Measurements from ENCODE around the gene HNRNPUL1. TPM values are rescaled to one million over a fixed set of nuclear protein-coding genes. Genes with fewer than 3 reads are reported as not detected.

The HNRNPUL1 gene
- total RNA-seq, 2 experiments from 2014 or later = 367 to 388 TPM

DNA sequence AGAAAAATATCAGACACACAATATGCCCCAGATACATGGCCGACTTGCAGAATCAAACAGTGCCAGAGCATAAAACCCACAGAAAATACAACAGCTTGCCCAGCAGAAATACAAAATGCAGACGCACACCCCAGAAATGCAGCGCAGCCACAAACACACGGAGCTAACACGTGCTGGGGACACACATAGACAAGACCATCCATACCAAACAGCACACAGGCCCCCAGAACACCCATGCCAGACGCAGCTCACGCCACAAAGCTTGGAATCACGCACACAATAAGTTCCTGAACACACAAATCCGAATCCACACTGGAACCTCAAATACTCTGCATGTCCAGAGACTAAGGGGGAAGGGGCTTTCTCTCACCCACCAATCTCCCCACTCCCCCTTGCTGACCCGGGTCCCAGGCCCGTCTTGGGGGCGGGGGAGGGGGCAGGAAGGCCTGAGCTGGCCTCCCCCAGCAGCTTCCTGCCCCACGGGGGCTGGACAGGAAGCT lies 63.0 kb downstream of the HNRNPUL1 start:
- Mint-ChIP-seq H3K9me3 (no peaks in the 10 kb centered on the region), H3K27me3 (no peaks in the 10 kb centered on the region), H3K36me3 (ENCODE audit: low read depth) (peaks cover 71% of the 10 kb centered on the region), H3K4me1 (ENCODE audit: low read depth) (peaks cover 71% of the 10 kb centered on the region), H3K27ac (peak overlapping the region; percentile 97), H3K4me3 (peak overlapping the region; percentile 82)
- Histone ChIP-seq H3K27me3 (ENCODE audit: control insufficient read depth in 1 of 2, insufficient read depth in 2 of 2, low read length in 2 of 2) (no peaks in the 10 kb centered on the region), H3K9me3 (ENCODE audit: control insufficient read depth in 1 of 2, insufficient read depth in 1 of 2, low read length in 2 of 2) (no peaks in the 10 kb centered on the region), H3K4me3 (ENCODE audit: low read length) (peak overlapping the region; percentile 44), H3K4me1 (ENCODE audit: insufficient read depth, low read length) (peaks cover 94% of the 10 kb centered on the region), H3K36me3 (ENCODE audit: insufficient read depth, low read length) (peaks cover 58% of the 10 kb centered on the region), H3K27ac (ENCODE audit: low read depth in 1 of 2, low read length in 2 of 2) (peak overlapping the region; percentile 74 to 89)
- ATAC-seq (ENCODE audit: poor library complexity) (no peak), DNase-seq (peak in 3 of 14 experiments; percentile 39 to 75 (median 65))
- intact Hi-C loops (cut with DNase I, micrococcal nuclease) = loop anchor here (2.0 to 5.0 kb wide), 4 partner anchors 16 to 35 kb away; partner anchors contain the start of genes B9D2 (in 1 of the 2) and CCDC97 (in 1 of the 2)
- CTCF ChIA-PET = interaction anchor here (1.0 to 4.2 kb wide), 5 partner anchors 17 to 64 kb away, joined by 4 to 30 read pairs (median 9); partner anchors contain the start of genes CCDC97, HNRNPUL1 and TGFB1
- POLR2A ChIA-PET = interaction anchor here (0.8 to 5.6 kb wide), 13 partner anchors 10 to 577 kb away, joined by 3 to 106 read pairs (median 4); partner anchors contain the start of genes ACTMAP, B9D2, CCDC97 and HNRNPUL1
- TF ChIP-seq, protein P1, sequence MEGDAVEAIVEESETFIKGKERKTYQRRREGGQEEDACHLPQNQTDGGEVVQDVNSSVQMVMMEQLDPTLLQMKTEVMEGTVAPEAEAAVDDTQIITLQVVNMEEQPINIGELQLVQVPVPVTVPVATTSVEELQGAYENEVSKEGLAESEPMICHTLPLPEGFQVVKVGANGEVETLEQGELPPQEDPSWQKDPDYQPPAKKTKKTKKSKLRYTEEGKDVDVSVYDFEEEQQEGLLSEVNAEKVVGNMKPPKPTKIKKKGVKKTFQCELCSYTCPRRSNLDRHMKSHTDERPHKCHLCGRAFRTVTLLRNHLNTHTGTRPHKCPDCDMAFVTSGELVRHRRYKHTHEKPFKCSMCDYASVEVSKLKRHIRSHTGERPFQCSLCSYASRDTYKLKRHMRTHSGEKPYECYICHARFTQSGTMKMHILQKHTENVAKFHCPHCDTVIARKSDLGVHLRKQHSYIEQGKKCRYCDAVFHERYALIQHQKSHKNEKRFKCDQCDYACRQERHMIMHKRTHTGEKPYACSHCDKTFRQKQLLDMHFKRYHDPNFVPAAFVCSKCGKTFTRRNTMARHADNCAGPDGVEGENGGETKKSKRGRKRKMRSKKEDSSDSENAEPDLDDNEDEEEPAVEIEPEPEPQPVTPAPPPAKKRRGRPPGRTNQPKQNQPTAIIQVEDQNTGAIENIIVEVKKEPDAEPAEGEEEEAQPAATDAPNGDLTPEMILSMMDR (IDR thresholded peaks at IDR 0.05) = no peak

DNA sequence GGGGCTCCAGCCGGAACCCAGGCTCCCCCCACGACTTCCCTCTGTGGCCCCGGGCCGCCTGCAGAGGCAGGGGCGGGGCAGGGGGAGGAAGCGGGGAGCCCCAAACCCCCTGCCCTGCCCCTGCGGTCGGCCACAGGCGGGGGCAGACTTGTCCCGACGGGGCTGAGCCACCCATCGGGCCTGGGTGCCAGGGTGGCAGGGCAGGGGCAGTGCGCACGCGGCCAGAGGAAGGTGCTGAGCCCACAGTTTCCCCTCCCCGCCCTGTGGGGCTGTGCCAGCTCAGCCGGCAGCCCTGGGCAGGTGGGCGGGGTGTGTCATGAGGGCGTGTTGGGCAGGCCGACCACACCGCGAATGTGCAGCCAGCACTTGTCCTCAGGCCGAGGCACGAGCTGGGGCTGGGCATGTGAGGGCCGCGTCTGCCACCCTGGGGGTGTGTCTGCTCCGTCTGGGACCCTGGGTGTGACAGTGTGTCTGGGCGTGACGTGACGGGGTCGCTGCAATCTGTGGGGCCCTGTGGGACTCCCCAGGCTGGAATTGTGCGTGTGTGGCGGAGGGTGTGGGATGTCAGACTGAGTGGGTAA lies 63.5 kb downstream of the HNRNPUL1 start:
- Histone ChIP-seq H3K27ac (ENCODE audit: low read depth in 1 of 2, low read length in 2 of 2) (peak overlapping the region; percentile 74 to 89), H3K36me3 (ENCODE audit: insufficient read depth, low read length) (peaks cover 58% of the 10 kb centered on the region), H3K4me1 (ENCODE audit: insufficient read depth, low read length) (peaks cover 99% of the 10 kb centered on the region), H3K9me3 (ENCODE audit: control insufficient read depth in 1 of 2, insufficient read depth in 1 of 2, low read length in 2 of 2) (no peaks in the 10 kb centered on the region), H3K4me3 (ENCODE audit: low read length) (peak overlapping the region; percentile 44), H3K27me3 (ENCODE audit: control insufficient read depth in 1 of 2, insufficient read depth in 2 of 2, low read length in 2 of 2) (no peaks in the 10 kb centered on the region)
- peak overlapping the region; percentile 82 for H3K4me3 Mint-ChIP-seq
- ATAC-seq (ENCODE audit: poor library complexity) = peak; percentile 65
- peak overlapping the region; percentile 97 for H3K27ac Mint-ChIP-seq
- CTCF ChIA-PET = interaction anchor here (1.0 to 4.2 kb wide), 7 partner anchors 14 to 65 kb away, joined by 3 to 30 read pairs (median 4); partner anchors contain the start of genes CCDC97, HNRNPUL1 and TGFB1
- intact Hi-C loops (cut with DNase I, micrococcal nuclease) = loop anchor here (1.0 to 5.0 kb wide), 6 partner anchors 17 to 65 kb away; partner anchors contain the start of genes B9D2 (in 1 of the 2), CCDC97 (in 1 of the 2) and TGFB1 (in 1 of the 2)
- no peaks in the 10 kb centered on the region for H3K27me3 Mint-ChIP-seq
- H3K9me3 Mint-ChIP-seq = no peaks in the 10 kb centered on the region
- H3K36me3 Mint-ChIP-seq (ENCODE audit: low read depth) = peaks cover 72% of the 10 kb centered on the region
- peaks cover 75% of the 10 kb centered on the region for H3K4me1 Mint-ChIP-seq (ENCODE audit: low read depth)
- DNase-seq = peak; percentile 47 to 97 (median 76)
- TF ChIP-seq, protein P1 (IDR thresholded peaks at IDR 0.05) = no peak
- POLR2A ChIA-PET = interaction anchor here (0.8 to 5.6 kb wide), 13 partner anchors 10 to 577 kb away, joined by 3 to 106 read pairs (median 4); partner anchors contain the start of genes ACTMAP, B9D2, CCDC97 and HNRNPUL1

DNA sequence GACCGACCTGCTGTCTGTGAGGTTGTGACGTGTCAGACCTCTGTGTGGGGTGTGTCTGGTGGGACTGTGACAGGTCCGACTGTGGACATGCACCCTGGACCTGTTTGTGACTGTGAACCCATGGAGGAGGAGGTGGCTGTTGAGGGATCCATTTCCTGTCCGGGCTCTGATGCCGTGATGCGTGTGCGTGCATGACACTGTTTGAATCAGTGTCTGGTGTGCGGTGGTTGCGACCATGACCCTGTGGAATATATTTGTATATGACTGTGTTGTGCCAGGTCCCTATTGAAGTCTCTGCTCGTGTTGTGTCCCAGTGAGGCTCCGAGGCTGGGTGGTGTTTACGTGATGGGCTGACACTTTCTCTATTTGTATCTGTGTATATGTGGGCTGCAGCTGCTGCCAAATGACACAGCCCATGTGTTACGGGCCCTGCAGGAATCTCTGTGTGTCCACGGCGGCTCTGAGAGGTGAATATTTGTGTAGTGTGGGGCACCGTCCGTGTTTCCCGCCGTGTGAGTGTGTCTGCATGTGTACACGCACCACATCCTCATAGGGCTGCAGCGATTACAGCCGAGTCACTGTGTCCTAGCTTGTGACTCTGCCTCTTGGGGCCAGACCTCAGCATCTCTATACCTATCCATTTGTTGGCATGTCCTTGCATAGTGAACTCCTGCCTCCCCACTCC lies 64.1 kb downstream of the HNRNPUL1 start:
- no peaks in the 10 kb centered on the region for H3K9me3 ChIP-seq (ENCODE audit: control insufficient read depth in 1 of 2, insufficient read depth in 1 of 2, low read length in 2 of 2)
- H3K36me3 ChIP-seq (ENCODE audit: insufficient read depth, low read length) = peaks cover 55% of the 10 kb centered on the region
- H3K27me3 Mint-ChIP-seq = no peaks in the 10 kb centered on the region
- no peaks in the 10 kb centered on the region for H3K9me3 Mint-ChIP-seq
- DNase-seq (peak in 4 of 14 experiments; percentile 30 to 53 (median 42)), ATAC-seq (ENCODE audit: poor library complexity) (peak; percentile 55)
- CTCF ChIA-PET = interaction anchor here (1.1 to 4.2 kb wide), 6 partner anchors 13 to 66 kb away, joined by 3 to 30 read pairs (median 6); partner anchors contain the start of genes HNRNPUL1 and TGFB1
- no peaks in the 10 kb centered on the region for H3K27me3 ChIP-seq (ENCODE audit: control insufficient read depth in 1 of 2, insufficient read depth in 2 of 2, low read length in 2 of 2)
- H3K27ac ChIP-seq (ENCODE audit: low read depth in 1 of 2, low read length in 2 of 2) = peak overlapping the region; percentile 64 to 89
- TF ChIP-seq, protein P1 (IDR thresholded peaks at IDR 0.05) = no peak
- peak overlapping the region; percentile 82 for H3K4me3 Mint-ChIP-seq
- intact Hi-C loops (cut with DNase I, micrococcal nuclease) = loop anchor here (1.0 to 5.0 kb wide), 3 partner anchors 25 to 66 kb away; partner anchors contain the start of genes B9D2 (in 1 of the 2) and TGFB1 (in 1 of the 2)
- H3K4me3 ChIP-seq (ENCODE audit: low read length) = peak overlapping the region; percentile 44
- peaks cover 71% of the 10 kb centered on the region for H3K36me3 Mint-ChIP-seq (ENCODE audit: low read depth)
- peak overlapping the region; percentile 97 for H3K27ac Mint-ChIP-seq
- H3K4me1 ChIP-seq (ENCODE audit: insufficient read depth, low read length) = peaks cover 97% of the 10 kb centered on the region
- peaks cover 72% of the 10 kb centered on the region for H3K4me1 Mint-ChIP-seq (ENCODE audit: low read depth)
- POLR2A ChIA-PET = interaction anchor here (1.0 to 5.6 kb wide), 12 partner anchors 9 to 65 kb away, joined by 3 to 106 read pairs (median 6); partner anchors contain the start of genes B9D2, CCDC97, HNRNPUL1 and TGFB1

Measured in CD4-positive, alpha-beta T cell (primary cell).